Measurements from ENCODE around the gene RND3.

The RND3 gene

DNA sequence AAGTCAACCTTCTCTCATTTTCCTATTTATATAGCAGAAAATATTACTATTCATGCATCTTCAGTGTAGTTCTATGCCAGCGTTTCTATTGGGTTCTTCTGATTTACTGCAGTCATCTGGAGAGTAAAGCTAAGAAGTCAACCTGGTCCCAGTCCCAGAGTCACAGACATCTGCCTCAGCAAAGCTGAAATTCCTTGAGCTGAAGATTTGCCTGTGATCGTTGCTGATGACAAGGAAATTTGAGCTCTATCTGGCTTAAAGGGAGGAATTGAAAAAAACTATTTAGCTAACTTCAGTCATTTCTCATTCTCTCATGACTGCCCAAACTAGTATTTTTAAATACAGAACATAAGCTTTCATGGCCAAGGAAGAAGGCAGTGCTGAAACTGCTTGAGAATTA is 45.7 kb downstream of the RND3 start:
- no peak for DNase-seq (ENCODE audit: low spot score)

DNA sequence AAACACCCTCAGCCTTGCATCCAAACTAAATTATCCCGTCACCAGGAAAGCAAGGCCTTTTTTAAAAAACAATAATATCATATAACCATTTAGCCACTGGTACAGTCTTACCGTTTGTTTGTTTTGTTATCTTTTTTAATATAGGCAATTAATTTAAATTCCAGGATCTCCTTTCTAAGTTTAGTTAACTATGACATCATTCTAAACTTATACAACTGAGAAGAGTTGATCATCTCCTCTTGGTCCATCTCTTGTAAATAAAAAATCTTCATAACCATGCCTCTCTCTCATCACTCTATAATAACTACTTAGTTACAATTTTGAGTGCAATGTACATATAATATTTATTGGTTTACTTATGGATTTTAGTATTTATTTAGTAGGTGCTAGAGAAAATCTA is 46.2 kb downstream of the RND3 start:
- no peak for DNase-seq (ENCODE audit: low spot score)

GRCh38 chr2:150438654-150439053 is 48.8 kb downstream of the RND3 start:
- no peak for DNase-seq (ENCODE audit: low spot score)

DNA sequence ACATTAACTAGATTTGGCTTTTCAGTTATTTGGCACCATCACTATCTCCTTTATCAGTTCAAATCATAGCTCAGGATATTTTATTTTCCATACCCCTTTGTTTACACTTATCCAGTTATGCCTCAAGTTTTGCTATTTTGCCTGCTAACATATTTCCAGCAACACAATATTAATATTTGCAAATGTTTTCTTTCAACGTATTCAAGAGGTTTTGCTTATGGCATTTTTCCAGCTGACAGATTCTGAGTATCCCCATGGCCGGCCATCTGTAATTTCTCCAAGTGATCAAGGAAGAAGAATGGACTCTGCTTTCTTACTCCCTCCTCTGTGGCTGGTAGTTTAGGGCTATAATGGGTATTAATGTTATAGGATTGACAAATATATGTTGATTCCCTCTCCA is 49.4 kb downstream of the RND3 start:
- DNase-seq (ENCODE audit: low spot score), result no peak

- DNase-seq (ENCODE audit: low spot score), result no peak
Measured at GRCh38 chr2:150432312-150432625, 55.2 kb downstream of the RND3 start.

DNA sequence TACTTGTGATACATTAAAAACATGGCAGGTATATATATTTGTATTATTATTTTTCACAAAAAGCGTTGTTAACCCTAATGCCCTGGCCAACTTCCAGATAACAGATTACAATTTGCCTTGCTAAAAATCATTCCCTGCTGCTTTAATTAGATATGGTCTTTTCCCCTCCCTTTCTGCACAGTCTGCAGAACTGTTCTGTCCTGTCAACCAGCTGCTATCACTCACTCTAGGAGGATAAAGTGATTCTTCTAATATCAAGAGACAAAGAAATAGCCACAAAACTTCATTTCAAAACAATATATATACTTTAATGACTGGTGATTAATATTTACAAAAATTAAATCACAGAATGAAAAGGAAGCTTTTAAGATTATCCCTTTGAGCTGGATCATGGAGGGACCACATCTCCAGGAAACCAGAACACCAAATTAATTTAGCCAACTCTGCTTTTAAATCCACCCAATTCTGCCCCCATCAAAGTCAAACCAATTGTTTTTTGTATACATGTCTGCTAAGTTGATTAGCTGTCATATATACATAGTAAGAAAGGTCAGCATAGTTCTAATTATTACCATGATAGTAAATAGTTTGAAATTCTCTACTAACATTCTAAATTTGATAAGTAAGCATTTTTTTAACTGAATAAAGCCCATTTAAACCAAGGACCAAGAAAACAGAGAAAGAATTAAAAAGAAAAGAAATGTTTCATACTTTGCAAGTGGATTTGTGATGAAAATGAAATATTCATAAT is 55.7 kb downstream of the RND3 start:
- no peak for DNase-seq (ENCODE audit: low spot score)

DNA sequence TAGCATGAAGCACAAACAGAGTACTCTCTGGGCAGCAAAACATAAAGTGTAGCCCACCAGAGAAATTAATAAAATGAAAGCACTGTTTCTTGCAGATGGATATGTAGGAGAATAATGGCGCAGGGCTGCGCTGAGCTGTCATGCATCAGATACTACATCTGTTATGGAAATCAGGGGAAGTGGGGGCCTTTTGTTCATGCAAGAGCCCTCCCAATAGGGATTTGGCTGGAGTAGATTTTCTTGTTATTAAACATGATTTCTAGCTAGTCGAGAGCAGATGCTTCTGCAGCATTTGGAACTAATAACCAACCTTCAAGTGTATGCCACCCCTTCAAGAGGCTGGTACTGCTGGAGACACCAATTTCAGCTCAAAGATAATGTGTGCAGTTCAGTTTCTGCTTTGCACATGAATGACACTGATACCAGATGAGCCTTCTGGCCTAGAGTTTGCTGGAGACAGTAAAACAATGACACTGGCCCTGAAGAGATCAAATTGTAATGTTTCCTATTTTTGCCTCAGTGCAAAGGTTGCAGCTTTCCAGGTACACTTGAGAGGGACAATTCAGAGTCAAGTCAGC is 58.0 kb downstream of the RND3 start:
- DNase-seq (ENCODE audit: low spot score), result no peak

- DNase-seq (ENCODE audit: low spot score), result no peak
Measured at GRCh38 chr2:150428641-150429040, 58.8 kb downstream of the RND3 start.

GRCh38 chr2:150427298-150427697 is 60.2 kb downstream of the RND3 start:
- DNase-seq (ENCODE audit: low spot score), result no peak

- DNase-seq (ENCODE audit: low spot score), result no peak
Measured at GRCh38 chr2:150426724-150427123, 60.7 kb downstream of the RND3 start.

DNA sequence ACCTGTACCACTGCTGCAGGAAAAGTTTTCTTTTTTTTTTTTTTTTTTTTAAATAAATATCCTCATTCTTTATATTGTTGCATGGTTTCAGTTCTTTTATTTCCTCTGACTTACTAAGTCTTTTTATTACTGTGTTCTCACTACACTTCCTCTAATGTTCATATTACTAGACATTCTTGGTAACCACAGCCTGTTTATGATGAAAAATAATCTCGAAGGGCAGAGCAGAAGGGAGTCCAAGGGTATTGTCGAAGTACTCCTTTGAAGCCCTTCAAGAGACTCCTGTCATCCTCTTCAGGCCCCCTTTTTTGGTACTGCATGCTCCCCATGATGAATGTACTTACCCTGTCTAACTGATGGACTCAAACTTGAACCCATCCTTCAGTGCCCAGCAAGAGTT is 61.2 kb downstream of the RND3 start:
- no peak for DNase-seq (ENCODE audit: low spot score)

DNA sequence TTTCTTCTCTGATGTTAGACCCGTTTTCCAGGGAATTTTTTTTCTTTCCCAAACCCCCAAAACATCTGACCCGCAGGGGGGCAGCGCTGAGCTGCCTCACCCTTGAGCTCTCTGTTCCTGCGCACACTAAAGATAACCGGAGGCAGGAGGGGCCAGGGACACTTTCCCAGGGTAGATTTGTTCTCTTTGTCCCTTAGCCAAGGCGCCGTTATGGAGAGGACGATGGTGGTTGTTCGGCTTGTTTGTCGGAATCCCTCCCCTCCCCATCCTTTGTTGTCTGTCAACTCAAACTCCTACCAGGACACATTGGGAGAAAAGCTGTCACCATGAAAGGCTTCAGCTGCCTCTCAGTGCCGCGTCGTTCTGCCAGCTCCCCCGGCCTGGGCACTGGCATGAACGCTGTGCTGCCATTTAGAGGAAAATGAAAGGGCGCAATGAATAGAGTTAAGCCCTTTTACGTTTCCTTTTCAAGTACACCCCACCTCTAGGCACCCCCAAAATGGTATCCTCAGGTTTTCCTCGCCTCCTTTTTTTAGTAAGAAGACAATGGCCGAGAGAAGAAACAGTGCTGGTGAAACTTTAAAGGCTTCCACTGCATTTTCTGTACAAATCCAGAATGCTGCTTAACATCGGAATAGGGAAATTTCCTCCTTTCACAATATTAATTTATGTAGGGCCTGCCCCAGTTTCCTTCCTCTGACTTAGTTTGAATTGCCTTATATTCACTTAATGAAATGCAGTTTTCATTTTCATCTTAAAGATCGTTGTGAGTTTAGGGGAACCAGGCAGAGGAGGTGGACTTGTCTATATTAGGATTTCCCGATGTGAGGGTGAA is 62.1 kb downstream of the RND3 start:
- no peak for DNase-seq (ENCODE audit: low spot score)

GRCh38 chr2:150424406-150424805 is 63.1 kb downstream of the RND3 start:
- no peak for DNase-seq (ENCODE audit: low spot score)

DNA sequence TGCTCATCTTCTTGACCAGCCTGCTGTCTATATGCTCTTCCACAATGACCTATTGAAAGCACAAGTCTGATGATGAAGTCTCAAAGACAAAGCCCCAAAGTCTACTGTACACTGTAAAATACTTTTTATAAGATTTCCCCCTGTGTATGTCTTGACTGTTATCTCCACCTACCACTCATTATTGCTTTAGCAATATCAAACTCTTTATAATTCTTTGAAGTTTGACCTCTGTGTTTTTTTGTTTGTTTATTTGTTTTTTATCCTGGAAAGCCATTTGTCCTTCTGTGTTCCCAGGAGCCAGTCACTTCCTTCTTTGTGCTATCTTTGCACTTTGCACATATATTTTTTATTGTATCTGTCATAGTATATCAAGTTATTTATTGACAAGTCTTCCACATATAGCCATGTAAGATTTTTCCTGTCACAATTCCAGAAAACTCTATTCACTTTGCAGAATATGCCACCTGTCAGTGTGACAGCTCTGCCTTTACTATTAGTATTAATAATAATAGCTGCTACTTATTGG is 66.3 kb downstream of the RND3 start:
- DNase-seq (ENCODE audit: low spot score), result no peak

DNA sequence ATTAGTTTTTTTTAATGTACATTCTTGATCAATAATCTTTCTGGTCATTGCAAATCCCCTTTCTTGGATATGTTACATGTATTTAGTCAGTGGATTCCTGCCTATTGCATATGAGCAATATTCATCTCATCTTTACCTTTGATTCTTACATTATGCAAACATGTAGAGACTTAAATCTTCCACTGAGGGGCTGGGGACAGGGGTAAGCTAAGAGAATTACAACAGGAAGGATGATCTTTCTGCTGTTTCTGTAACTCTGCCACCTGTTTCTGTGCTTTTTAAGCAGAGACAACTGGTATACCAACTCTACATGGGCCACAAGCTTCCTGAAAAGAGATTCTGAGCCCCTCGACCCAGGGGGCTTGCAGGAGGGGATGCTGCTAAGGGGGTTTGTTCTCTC is 68.6 kb downstream of the RND3 start:
- DNase-seq (ENCODE audit: low spot score), result no peak
